HG02885 (cell line): ENCODE measurements around the gene SLC17A8.

ENCODE experiments used
- ATAC-seq: cut with Tn5 transposase; IDR thresholded peaks from one replicate; pipeline ENCODE4 v1.9.1; 2021; ENCODE audit warnings: mild to moderate bottlenecking; ENCODE audit not compliant: unreplicated experiment, poor library complexity

SLC17A8 gene

DNA sequence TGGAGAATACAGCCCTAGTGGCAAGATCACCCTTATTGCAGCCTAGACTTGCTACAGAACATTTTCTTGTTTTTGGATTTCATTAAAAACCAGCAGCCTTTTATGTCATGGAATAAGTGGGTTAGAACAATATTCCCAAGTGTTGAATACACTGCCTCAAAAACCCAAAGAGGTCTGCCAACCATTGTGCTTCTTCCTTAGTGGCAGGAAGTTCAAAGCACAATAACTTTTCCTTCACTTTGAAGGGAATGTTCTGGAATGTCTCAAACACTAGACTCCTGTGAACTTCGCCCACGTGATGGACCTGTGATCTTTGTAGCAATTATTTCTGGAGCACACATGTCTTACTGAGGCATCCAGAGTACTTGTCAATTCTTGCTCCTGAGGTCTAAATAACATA, 8.5 kb downstream of the SLC17A8 start:
- ATAC-seq, result no peak

- no peak for ATAC-seq
Observed at GRCh38 chr12:100368066-100368465, 11.2 kb downstream of the SLC17A8 start.

DNA sequence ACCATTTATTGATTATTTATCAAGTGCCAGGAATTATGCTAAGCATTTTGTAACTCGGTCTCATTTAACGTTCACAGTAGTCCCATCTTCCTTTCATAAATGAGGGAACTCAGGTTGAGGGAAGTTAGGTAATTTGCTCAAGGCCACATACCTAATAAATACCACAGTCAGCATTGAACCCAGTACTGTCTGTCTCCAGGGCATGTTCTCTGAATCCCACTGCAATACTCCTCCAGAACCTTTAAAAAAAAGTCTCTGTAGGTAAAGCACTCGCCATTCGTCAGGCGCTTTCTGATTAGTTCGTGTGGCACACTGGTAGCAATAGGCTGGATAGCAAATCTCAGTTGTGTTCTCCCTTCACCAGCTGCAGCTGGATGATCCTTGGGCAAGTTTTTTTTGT, 14.3 kb downstream of the SLC17A8 start:
- ATAC-seq, result no peak

- ATAC-seq, result no peak
Observed at GRCh38 chr12:100372853-100373640, 16.2 kb downstream of the SLC17A8 start.

GRCh38 chr12:100375038-100375735, 18.3 kb downstream of the SLC17A8 start:
- ATAC-seq, result no peak

- ATAC-seq, result no peak
Observed at GRCh38 chr12:100376161-100376560, 19.3 kb downstream of the SLC17A8 start.

DNA sequence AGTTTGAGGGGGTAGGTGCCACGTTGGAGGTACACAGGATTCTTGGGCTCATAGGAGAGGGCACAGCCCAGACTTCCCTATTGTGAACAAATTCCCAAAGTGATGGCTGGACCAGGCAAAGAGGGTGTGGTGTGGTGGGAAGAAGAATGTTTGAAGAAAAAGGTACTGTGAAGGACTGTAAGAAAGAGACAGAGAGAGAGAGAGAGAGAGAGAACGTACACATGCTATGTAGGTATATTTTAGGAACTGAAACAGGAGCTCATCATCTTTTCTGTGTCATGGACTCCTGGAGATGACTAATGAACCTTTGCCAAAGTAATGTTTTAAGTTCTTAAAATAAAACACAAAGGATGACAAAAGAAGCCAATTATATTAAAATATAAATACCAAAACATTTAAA, 24.5 kb downstream of the SLC17A8 start:
- no peak for ATAC-seq

GRCh38 chr12:100382338-100382737, 25.5 kb downstream of the SLC17A8 start:
- no peak for ATAC-seq

GRCh38 chr12:100383586-100384558, 27.0 kb downstream of the SLC17A8 start:
- ATAC-seq, result no peak

GRCh38 chr12:100384559-100384935, 27.7 kb downstream of the SLC17A8 start:
- no peak for ATAC-seq

- no peak for ATAC-seq
Observed at GRCh38 chr12:100388382-100388781, 31.5 kb downstream of the SLC17A8 start.

DNA sequence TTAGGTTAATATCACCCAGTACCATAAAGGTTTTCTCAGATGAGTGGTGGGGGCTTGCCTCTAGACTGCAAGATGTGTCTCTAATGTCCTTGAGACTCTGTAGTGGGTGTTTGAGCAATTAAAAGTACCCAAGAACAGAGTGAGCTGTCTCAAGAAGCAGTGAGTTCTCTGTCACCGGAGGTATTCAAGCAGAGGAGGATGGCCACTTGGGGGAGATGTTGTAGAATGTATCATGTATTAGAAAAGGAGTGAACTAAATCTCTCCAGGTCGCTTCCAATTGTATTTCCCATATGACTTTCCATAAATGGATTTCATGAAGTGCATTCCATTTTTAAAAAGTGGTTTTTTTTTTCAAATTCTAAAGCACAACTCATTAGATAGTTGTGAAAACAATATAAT, 35.0 kb downstream of the SLC17A8 start:
- ATAC-seq, result no peak

DNA sequence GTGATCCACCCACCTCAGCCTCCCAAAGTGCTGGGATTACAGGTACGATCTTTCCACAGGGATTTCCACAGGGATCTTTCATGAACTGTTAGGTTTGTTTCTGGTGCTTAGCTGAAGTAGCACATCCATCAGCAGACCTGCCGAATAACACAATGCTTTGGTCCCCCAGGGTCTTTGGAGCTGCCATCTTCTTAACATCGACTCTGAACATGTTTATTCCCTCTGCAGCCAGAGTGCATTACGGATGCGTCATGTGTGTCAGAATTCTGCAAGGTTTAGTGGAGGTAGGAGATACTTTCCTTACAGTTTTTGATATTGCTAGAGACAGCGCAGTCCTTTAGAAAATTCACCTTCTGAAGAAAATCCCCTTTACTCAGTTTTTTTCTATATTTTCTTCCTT, 36.3 kb downstream of the SLC17A8 start:
- no peak for ATAC-seq

GRCh38 chr12:100395811-100396210, 38.9 kb downstream of the SLC17A8 start:
- ATAC-seq, result no peak

DNA sequence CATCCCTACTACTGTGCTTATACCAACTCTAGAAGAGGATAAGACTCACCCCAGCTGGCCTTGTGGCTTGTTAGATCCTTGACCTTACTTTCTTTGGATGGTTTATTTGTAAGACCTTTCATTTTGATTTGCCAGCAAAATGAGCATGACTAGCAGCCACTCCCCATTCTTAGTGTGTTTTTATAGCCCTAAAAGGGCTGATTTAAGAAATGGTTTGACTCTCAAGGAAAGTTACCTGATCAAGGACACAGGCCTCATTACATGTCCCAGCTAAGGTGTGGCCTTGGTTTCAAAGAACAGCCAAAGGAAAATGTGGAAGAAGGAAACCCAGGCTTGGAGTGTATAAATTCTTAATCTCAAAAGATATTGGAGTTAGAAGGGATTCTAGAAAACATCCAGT, 41.4 kb downstream of the SLC17A8 start:
- no peak for ATAC-seq

DNA sequence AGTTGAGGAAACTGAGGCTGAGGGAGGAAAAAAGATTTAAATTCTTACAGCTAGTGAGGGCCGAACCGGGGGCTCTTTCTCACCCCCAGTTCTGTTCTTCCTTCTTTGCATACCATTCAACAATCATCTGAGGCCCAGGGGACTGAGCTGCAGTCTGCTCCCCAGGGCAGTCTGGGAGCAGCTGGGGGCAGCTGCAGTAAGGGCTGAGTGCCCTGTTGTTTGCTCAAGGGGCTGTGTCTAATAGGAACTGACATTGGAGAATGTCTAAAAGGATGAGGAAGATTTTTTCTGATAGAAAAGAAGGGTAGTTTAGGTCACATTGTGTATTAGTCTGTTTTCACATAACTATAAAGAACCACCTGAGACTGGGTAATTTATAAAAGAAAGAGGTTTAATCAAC, 42.2 kb downstream of the SLC17A8 start:
- no peak for ATAC-seq

DNA sequence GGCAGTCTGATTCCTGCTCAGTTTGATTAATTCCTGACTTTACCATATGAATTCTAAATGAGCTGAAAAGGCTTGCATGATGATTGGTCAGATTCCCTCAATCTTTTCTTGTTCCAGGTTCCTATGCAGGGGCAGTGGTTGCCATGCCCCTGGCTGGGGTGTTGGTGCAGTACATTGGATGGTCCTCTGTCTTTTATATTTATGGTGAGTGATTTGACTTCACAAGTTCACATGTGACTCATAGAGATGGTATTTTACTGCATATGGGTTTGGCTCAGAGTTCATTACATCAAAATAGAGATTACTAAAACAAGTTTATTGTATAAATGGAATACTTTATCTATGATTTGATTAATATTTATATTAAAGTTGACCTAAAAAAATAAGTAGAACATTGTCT, 44.8 kb downstream of the SLC17A8 start:
- ATAC-seq, result no peak

DNA sequence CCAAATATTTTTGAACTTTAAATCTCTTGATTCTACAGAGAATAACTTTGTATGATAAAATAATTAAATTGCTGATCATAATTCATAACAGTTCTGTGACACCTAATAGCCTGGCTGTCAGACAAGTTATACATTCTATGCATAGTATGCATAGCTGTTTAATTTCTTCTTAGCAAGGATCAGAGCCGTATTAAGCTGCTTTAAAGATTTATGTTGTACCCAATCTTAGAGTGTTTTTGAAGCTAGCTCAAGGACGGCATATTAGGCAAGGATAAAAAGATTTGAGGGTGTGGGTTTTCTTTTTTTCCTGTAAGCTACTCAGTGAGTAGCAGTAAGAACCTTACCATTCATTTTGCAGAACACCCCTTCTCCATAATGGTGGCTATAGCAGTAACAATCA, 45.9 kb downstream of the SLC17A8 start:
- no peak for ATAC-seq

DNA sequence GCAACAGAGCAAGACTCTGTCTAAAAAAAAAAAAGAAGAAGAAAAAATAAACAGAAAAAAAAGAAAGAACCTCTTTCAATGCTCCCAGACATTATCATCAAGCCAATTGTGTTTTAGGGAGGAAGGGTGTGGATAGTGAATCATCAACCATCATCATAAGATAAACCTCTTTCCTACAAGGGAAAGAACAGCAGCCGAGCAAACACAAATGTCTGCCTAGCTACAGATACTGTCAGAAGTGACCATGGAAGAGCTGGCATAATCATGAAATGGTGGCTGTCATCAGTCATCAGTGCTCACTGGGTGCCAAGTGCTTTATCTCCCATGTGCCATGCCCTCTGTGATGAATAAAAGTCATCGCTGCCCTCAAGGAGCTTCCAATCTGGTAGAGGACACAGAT, 46.6 kb downstream of the SLC17A8 start:
- no peak for ATAC-seq

- peak; percentile 91 for ATAC-seq
Observed at GRCh38 chr12:100404769-100405407, 48.0 kb downstream of the SLC17A8 start.
